Epithelial cell of esophagus (primary cell): ENCODE results near the gene GRAMD4.

Experiments
- DNase-seq: peaks from one replicate; pipeline ENCODE4 v3.0.0; 2010; ENCODE audit warnings: low read depth
- H3K4me3 ChIP-seq: 2 replicates; pipeline ENCODE4 v1.5.1; 2011; ENCODE audit warnings: mild to moderate bottlenecking, low read length, control low read depth
- TF ChIP-seq, protein P1 (sequence below): IDR thresholded peaks from 2 replicates; pipeline ENCODE4 v1.5.1; 2011; ENCODE audit warnings: low read depth, mild to moderate bottlenecking, low read length, control low read depth, inconsistent platforms; ENCODE audit not compliant: insufficient read depth; ENCODE audit errors: missing control alignments

GRAMD4 gene

DNA sequence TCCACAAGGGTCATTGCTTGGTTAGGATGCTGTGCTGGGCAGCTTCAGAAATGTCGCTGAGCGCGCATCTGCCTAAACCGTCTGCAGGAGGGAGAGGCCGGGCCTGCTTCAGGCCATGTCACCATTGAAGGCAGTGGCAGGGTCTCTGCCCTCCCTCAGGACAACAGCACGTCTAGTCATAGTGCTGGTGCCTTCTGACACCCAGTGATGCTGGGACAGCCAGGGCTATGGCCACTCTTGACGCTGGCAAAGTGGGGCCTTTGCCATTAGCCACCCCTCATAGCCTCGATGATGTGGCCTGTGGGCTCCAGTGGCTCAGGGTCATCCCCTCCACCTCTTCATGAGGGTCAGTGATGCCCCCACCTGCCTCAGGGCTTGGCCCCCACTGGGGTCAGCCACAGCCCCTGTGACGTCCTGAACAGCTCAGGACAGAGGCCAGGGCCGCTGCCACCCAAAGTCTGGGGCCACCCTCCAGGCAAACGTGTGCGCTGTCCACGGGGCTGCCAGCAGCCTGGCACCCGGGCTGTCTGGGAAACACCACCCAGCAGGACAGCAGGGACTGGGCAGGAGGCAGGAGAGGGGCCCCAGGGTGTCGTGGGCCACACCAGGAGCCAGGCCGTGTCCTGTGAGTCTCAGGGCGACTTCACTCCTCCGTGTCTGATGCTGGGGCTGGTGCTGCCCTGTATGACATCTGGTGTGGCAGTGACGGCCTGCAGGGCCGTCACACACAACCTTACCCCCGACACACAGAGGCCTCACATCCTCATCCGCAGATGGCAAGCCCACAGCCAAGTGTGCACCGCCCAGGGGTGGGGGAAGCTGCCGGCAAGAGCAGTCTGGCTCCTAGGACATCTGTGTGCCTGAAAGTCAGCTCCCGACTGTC lies 75.4 kb downstream of the GRAMD4 start:
- TF ChIP-seq, protein P1, sequence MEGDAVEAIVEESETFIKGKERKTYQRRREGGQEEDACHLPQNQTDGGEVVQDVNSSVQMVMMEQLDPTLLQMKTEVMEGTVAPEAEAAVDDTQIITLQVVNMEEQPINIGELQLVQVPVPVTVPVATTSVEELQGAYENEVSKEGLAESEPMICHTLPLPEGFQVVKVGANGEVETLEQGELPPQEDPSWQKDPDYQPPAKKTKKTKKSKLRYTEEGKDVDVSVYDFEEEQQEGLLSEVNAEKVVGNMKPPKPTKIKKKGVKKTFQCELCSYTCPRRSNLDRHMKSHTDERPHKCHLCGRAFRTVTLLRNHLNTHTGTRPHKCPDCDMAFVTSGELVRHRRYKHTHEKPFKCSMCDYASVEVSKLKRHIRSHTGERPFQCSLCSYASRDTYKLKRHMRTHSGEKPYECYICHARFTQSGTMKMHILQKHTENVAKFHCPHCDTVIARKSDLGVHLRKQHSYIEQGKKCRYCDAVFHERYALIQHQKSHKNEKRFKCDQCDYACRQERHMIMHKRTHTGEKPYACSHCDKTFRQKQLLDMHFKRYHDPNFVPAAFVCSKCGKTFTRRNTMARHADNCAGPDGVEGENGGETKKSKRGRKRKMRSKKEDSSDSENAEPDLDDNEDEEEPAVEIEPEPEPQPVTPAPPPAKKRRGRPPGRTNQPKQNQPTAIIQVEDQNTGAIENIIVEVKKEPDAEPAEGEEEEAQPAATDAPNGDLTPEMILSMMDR = no peak
- no peak for DNase-seq
- H3K4me3 ChIP-seq = no peak overlapping the region

DNA sequence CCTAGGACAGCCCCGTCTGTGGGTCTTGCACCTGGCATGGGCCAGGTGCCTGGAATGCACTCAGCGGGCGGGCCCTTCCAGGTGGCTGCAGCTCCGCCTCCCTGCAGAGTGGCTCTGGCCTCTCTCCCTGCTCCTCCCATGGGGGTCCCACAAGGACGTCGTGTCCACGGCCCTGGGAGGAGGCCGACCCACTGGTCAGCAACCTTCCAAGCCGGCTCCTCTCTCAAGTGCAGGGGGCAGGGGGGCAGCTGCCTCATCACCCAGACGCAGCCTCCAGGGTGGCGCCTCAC lies 76.0 kb downstream of the GRAMD4 start:
- DNase-seq = no peak
- H3K4me3 ChIP-seq = no peak overlapping the region
- TF ChIP-seq, protein P1 = no peak

DNA sequence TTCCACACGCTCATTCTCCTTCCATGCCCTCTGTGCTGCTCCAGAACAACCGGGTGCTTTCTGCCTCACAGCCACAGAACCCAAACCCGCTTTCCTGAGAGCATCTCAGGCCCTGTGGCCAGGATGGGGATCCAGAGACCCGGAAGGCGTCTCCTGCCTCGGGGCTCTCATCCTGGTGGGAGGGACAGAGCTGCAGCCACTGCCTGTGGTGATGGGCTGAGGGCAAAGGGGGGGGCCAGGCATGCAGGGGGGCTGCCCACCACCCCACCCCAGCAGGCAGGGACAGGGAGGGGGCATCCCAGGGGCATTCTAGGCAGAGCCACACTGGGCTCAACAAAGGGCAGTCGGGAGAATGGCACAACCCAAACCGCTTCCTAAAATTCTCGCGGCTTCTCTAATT lies 76.4 kb downstream of the GRAMD4 start:
- no peak overlapping the region for H3K4me3 ChIP-seq
- no peak for DNase-seq
- TF ChIP-seq, protein P1 = no peak

DNA sequence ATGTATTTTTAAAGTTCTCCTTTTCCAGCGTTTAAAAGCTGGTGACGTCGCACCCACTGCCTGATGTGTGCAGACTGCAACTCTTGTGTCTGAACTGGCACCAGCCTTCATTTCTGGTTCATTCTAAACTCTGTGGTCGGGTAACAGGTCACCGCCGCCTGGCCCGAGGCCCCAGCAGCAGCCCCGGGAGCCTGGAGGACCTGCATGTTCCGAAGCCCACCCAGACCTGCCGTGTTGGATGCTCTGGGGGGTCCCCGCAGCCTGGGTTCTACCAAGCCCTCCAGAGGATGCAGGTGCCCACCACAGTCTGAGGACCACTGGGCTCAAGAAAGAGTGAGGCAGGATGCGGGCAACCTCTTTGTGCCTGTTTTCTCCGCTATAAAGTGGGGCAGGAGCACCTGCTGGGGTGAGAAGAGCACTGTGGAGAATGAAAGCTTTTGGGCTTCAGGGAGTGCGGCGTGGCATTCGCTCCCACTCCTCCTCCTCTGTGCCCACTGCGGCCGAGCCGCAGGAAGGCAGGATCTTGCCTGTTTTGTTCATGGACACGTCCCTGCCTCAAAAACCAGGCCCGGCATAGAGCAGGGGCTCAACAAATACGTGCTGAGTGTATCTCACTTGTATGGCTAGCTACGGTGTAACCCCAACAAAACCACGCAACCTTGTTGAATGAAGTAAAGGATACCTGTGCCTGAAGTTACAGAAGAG lies 77.8 kb downstream of the GRAMD4 start:
- DNase-seq = no peak
- no peak overlapping the region for H3K4me3 ChIP-seq
- TF ChIP-seq, protein P1 = no peak

DNA sequence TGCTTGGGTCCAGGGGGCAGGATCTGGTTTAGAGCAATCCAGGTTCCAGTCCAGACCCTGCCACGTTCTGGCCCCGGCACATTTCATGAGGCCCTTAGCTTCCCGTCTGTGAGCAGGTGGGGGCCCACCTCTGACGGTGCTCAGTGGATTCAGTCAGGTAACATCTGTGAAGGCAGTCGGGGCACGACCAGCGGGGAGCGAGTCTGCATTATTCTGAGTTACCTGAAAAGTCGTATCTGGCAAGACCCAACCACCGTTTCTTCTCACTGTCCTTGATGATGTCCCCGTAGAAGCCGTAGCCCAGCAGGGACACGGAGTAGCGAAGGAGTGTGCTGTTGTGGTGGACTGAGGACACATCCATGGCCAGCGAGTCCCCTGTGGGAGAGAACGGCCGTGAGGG lies 78.9 kb downstream of the GRAMD4 start:
- DNase-seq = no peak
- TF ChIP-seq, protein P1 = no peak
- H3K4me3 ChIP-seq = no peak overlapping the region

DNA sequence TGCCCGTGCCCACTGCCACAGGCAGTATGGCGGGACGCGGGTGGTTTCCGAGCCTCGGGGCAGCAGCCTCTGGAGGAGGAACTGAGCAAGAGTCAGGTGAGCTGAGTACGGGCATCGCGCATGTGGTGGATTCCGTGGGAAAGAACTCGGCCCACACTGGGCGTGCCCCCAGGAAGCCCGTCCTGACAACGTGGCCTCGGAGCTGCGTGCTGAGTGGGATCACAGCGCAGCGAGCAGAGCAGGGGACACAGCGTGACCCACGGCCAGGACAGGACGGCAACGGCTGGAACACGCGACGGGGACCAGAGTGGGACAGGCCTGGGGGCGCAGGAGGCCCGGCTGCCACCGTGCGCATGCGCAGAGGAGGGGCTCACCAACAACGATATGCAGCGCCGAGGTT lies 81.1 kb downstream of the GRAMD4 start:
- DNase-seq = no peak
- no peak overlapping the region for H3K4me3 ChIP-seq
- TF ChIP-seq, protein P1 = no peak
